ENCODE results near the gene LRMDA. TPM values are rescaled to one million over a fixed set of nuclear protein-coding genes. Genes with fewer than 3 reads are reported as not detected.

The LRMDA gene
- total and polyA plus RNA-seq, 2 of the 4 experiments (the other 2 are of a cell fraction): 0.07 TPM; not detected in 1

DNA sequence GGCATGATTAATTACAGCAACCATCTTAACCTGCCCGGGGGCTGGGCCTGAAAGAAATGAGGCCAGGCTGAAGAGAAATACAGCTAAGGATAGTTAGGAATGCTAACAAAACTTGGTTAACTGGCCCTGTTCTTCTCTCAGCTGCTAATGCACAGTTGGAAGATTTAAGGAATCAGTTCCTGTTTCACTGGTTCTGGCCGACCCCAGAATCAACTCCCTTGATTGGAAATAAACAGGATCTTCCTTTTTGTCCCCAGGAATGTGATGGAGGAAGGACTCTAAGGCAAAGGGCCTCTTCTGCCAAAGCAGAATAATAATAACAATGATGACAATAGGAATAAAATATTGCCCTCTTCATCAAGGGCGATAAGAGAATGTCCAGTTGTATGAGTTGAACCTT lies 3.5 kb upstream of the LRMDA start:
- H4K20me1 ChIP-seq (ENCODE audit: insufficient read depth, low read length): no peaks in the 10 kb centered on the region
- H3K27me3 ChIP-seq (ENCODE audit: control insufficient read depth, insufficient read depth, low read length): peaks cover 12% of the 10 kb centered on the region
- ATAC-seq (ENCODE audit: low read depth) (no peak), DNase-seq (no peak)
- ChIA-PET POLR2A (ENCODE audit: unreplicated experiment) (no interaction called here), CTCF (interaction anchor here (1.0 kb wide), 1 partner anchor 10 kb away, joined by 3 read pairs; no protein-coding TSS in a partner anchor)
- H3K9me3 ChIP-seq (ENCODE audit: control insufficient read depth, insufficient read depth, low read length): no peaks in the 10 kb centered on the region
- no peak overlapping the region for H3K9ac ChIP-seq (ENCODE audit: low read depth, low read length)
- H2AK9ac ChIP-seq (replicated peaks; ENCODE audit: low read depth, low read length, poor library complexity): no peak overlapping the region
- H3K14ac ChIP-seq (replicated peaks; ENCODE audit: low read depth, low read length): no peak overlapping the region
- H3K79me1 ChIP-seq (ENCODE audit: low read depth in 1 of 2, low read length in 2 of 2): no peaks in the 10 kb centered on the region
- H3K4me1 ChIP-seq (ENCODE audit: control insufficient read depth, insufficient read depth, low read length): peaks cover 6% of the 10 kb centered on the region; the same call in 1 of the 2 replicates
- H3K23ac ChIP-seq (ENCODE audit: low read depth, low read length): no peak overlapping the region
- H4K8ac ChIP-seq (ENCODE audit: low read depth in 2 of 2, low read length in 2 of 2): no peak overlapping the region
- no peak overlapping the region for H3K4me2 ChIP-seq (ENCODE audit: low read depth, low read length)
- no peak overlapping the region for H3K27ac ChIP-seq (ENCODE audit: insufficient read depth, low read length)
- no TSS peak for BruUV-seq (replicated peaks)
- H2BK15ac ChIP-seq (ENCODE audit: low read depth, low read length): no peak overlapping the region
- no peak overlapping the region for H2BK20ac ChIP-seq (ENCODE audit: low read depth, low read length)
- dilution Hi-C loops (cut with HindIII; ENCODE audit: low sequenced_read_pairs, unreplicated experiment): no loop called here
- H3K56ac ChIP-seq (ENCODE audit: extremely low read depth, insufficient read depth, low read length): no peak overlapping the region
- no peaks in the 10 kb centered on the region for H3K9me1 ChIP-seq (ENCODE audit: insufficient read depth, low read length)
- no peak overlapping the region for H4K91ac ChIP-seq (ENCODE audit: insufficient read depth, low read depth, low read length)
- no peak overlapping the region for H3K4me3 ChIP-seq (ENCODE audit: insufficient read depth, low read depth, low read length)
- no peak overlapping the region for H2BK120ac ChIP-seq (ENCODE audit: low read depth, low read length)
- no peak overlapping the region for H3K18ac ChIP-seq (ENCODE audit: low read depth, low read length)
- no peak overlapping the region for H3K4ac ChIP-seq (ENCODE audit: low read depth, low read length)
- H2AFZ ChIP-seq (replicated peaks; ENCODE audit: low read length, poor library complexity): no peak overlapping the region
- in situ Hi-C loops (cut with MboI; ENCODE audit: low sequenced_read_pairs): no loop called here
- 67% methylated on average over 1 of the region's 3 CpGs; no CpG with 5 or more reads in 1 of the 2 experiments for whole genome bisulfite sequencing, 2 experiments (ENCODE audit: extremely low coverage in 2 of 2, insufficient read length in 1 of 2)
- H4K5ac ChIP-seq (ENCODE audit: low read depth, low read length): no peak overlapping the region
- no peaks in the 10 kb centered on the region for H3K36me3 ChIP-seq (ENCODE audit: control insufficient read depth, insufficient read depth, low read length)
- TF ChIP-seq ELK1 (IDR thresholded peaks at IDR 0.05; ENCODE audit: borderline replicate concordance, low read depth, low read length) (no peak), RAD21 (IDR thresholded peaks at IDR 0.05; ENCODE audit: low read length) (no peak), POLR2A (IDR thresholded peaks at IDR 0.05; ENCODE audit: low read depth, low read length) (no peak), MAZ (IDR thresholded peaks at IDR 0.05; ENCODE audit: borderline replicate concordance, low read depth, low read length) (no peak), RCOR1 (IDR thresholded peaks at IDR 0.05; ENCODE audit: insufficient replicate concordance, low read length) (no peak), MXI1 (IDR thresholded peaks at IDR 0.05; ENCODE audit: borderline replicate concordance, low read depth, low read length) (no peak), CHD1 (IDR thresholded peaks at IDR 0.05; ENCODE audit: low read depth, low read length) (no peak), BHLHE40 (IDR thresholded peaks at IDR 0.05; ENCODE audit: low read depth, low read length) (no peak), RFX5 (IDR thresholded peaks at IDR 0.05; ENCODE audit: low read depth, low read length) (no peak), SMC3 (IDR thresholded peaks at IDR 0.05; ENCODE audit: low read depth, low read length) (no peak), CEBPB (IDR thresholded peaks at IDR 0.05; ENCODE audit: low read depth, low read length) (no peak), USF2 (IDR thresholded peaks at IDR 0.05; ENCODE audit: low read depth, low read length) (no peak), NFE2L2 (IDR thresholded peaks at IDR 0.05; ENCODE audit: low read depth, low read length) (no peak), MAFK (IDR thresholded peaks at IDR 0.05; ENCODE audit: low read depth, low read length) (no peak), FOS (IDR thresholded peaks at IDR 0.05; ENCODE audit: low read depth, low read length) (no peak)
- TF ChIP-seq, protein P1, sequence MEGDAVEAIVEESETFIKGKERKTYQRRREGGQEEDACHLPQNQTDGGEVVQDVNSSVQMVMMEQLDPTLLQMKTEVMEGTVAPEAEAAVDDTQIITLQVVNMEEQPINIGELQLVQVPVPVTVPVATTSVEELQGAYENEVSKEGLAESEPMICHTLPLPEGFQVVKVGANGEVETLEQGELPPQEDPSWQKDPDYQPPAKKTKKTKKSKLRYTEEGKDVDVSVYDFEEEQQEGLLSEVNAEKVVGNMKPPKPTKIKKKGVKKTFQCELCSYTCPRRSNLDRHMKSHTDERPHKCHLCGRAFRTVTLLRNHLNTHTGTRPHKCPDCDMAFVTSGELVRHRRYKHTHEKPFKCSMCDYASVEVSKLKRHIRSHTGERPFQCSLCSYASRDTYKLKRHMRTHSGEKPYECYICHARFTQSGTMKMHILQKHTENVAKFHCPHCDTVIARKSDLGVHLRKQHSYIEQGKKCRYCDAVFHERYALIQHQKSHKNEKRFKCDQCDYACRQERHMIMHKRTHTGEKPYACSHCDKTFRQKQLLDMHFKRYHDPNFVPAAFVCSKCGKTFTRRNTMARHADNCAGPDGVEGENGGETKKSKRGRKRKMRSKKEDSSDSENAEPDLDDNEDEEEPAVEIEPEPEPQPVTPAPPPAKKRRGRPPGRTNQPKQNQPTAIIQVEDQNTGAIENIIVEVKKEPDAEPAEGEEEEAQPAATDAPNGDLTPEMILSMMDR (conservative IDR thresholded peaks at IDR 0.05; ENCODE audit: low read depth, low read length): no peak
- intact Hi-C loops (cut with micrococcal nuclease): no loop called here
- no peak overlapping the region for H2AK5ac ChIP-seq (ENCODE audit: low read depth, low read length)
- no peak overlapping the region for H2BK5ac ChIP-seq (ENCODE audit: low read depth, low read length, poor library complexity, severe bottlenecking)

All from IMR-90 (cell line).